Measurements from ENCODE around the gene ETFDH. TPM values are rescaled to one million over a fixed set of nuclear protein-coding genes. Genes with fewer than 3 reads are reported as not detected.
A peak's percentile ranks its signal among the peaks of the same experiment; 100 is the strongest.

ETFDH gene
- total and polyA plus RNA-seq, 10 of the 15 experiments (the other 5 are each of a cell fraction or from before 2014, with no cell fraction given): 10.9 to 30.4 (median 20.6) TPM

DNA sequence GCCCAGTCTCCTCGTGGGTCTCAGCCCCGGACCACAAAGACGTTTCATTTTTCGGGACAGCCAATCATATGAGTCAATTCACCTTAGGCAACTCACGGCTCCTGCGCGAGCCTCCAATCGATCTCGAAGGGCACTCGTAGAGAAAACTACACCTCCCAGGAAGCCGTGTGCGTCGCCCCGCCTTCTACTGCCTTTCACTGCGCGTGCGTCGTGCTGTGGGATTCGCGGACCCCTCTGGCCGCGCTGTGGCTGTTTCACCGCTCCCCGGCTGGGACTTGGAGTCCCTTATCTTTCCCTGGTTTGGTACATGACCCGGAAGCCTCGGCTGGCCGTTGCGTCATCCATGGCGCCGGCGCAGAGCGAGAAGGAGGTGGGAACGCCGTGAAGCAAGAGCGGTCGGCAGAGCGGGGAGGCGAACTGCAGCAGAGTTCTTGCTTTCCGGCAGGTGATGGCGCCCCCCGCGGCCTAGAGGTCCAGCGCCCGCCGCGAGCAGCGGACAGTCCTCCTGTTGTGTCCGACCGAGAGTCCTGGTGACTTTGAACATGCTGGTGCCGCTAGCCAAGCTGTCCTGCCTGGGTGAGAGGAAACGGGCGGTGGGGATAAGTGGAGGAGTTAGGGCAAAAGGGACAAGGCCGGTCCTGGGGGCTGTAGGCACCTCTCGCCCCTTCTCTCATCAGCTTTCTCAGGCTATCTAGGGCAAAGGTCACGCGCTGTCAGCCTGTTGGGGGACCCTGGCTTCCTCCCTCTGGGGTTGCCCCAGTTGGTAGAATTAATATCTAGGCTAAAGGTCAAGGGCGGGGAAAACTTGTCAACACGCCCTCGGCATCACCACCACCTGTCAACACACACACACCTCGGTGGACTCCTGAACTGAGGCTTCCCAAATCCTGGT lies at the start of gene ETFDH (continued):
- TF ChIP-seq, protein P1, sequence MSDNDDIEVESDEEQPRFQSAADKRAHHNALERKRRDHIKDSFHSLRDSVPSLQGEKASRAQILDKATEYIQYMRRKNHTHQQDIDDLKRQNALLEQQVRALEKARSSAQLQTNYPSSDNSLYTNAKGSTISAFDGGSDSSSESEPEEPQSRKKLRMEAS (IDR thresholded peaks at IDR 0.05; ENCODE audit: low read depth, low read length): no peak; the same call in 1 of the 2 replicates
- TF ChIP-seq ZSCAN29 (IDR thresholded peaks at IDR 0.05): no peak
- TF ChIP-seq, protein P2, sequence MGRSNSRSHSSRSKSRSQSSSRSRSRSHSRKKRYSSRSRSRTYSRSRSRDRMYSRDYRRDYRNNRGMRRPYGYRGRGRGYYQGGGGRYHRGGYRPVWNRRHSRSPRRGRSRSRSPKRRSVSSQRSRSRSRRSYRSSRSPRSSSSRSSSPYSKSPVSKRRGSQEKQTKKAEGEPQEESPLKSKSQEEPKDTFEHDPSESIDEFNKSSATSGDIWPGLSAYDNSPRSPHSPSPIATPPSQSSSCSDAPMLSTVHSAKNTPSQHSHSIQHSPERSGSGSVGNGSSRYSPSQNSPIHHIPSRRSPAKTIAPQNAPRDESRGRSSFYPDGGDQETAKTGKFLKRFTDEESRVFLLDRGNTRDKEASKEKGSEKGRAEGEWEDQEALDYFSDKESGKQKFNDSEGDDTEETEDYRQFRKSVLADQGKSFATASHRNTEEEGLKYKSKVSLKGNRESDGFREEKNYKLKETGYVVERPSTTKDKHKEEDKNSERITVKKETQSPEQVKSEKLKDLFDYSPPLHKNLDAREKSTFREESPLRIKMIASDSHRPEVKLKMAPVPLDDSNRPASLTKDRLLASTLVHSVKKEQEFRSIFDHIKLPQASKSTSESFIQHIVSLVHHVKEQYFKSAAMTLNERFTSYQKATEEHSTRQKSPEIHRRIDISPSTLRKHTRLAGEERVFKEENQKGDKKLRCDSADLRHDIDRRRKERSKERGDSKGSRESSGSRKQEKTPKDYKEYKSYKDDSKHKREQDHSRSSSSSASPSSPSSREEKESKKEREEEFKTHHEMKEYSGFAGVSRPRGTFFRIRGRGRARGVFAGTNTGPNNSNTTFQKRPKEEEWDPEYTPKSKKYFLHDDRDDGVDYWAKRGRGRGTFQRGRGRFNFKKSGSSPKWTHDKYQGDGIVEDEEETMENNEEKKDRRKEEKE (IDR thresholded peaks at IDR 0.05): no peak
- TF ChIP-seq, protein P3, sequence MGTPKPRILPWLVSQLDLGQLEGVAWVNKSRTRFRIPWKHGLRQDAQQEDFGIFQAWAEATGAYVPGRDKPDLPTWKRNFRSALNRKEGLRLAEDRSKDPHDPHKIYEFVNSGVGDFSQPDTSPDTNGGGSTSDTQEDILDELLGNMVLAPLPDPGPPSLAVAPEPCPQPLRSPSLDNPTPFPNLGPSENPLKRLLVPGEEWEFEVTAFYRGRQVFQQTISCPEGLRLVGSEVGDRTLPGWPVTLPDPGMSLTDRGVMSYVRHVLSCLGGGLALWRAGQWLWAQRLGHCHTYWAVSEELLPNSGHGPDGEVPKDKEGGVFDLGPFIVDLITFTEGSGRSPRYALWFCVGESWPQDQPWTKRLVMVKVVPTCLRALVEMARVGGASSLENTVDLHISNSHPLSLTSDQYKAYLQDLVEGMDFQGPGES (IDR thresholded peaks at IDR 0.05): peak; percentile 69
- peak; percentile 76 for TF ChIP-seq SP1 (IDR thresholded peaks at IDR 0.05; ENCODE audit: low read depth, low read length)
- TF ChIP-seq RCOR1 (conservative IDR thresholded peaks at IDR 0.05; ENCODE audit: low read depth, low read length): 0 out of 2 replicates have a peak, but pooled peaks have one; percentile 33
- TF ChIP-seq HDGF (IDR thresholded peaks at IDR 0.05): peak; percentile 96
- no peak for TF ChIP-seq CBX3 (IDR thresholded peaks at IDR 0.05; ENCODE audit: borderline replicate concordance, low read depth)
- TF ChIP-seq MTA3 (IDR thresholded peaks at IDR 0.05; ENCODE audit: borderline replicate concordance, low read length): no peak
- TF ChIP-seq, protein P4, sequence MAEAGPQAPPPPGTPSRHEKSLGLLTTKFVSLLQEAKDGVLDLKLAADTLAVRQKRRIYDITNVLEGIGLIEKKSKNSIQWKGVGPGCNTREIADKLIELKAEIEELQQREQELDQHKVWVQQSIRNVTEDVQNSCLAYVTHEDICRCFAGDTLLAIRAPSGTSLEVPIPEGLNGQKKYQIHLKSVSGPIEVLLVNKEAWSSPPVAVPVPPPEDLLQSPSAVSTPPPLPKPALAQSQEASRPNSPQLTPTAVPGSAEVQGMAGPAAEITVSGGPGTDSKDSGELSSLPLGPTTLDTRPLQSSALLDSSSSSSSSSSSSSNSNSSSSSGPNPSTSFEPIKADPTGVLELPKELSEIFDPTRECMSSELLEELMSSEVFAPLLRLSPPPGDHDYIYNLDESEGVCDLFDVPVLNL (IDR thresholded peaks at IDR 0.05; ENCODE audit: low read depth, low read length): peak; percentile 86; the same call in 1 of the 2 replicates
- no peak; the same call in 1 of the 2 replicates for TF ChIP-seq EED (IDR thresholded peaks at IDR 0.05; ENCODE audit: low read depth)
- no peak for TF ChIP-seq STAT3 (IDR thresholded peaks at IDR 0.05; ENCODE audit: low read depth, low read length)
- TF ChIP-seq, protein P5, sequence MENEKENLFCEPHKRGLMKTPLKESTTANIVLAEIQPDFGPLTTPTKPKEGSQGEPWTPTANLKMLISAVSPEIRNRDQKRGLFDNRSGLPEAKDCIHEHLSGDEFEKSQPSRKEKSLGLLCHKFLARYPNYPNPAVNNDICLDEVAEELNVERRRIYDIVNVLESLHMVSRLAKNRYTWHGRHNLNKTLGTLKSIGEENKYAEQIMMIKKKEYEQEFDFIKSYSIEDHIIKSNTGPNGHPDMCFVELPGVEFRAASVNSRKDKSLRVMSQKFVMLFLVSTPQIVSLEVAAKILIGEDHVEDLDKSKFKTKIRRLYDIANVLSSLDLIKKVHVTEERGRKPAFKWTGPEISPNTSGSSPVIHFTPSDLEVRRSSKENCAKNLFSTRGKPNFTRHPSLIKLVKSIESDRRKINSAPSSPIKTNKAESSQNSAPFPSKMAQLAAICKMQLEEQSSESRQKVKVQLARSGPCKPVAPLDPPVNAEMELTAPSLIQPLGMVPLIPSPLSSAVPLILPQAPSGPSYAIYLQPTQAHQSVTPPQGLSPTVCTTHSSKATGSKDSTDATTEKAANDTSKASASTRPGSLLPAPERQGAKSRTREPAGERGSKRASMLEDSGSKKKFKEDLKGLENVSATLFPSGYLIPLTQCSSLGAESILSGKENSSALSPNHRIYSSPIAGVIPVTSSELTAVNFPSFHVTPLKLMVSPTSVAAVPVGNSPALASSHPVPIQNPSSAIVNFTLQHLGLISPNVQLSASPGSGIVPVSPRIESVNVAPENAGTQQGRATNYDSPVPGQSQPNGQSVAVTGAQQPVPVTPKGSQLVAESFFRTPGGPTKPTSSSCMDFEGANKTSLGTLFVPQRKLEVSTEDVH (IDR thresholded peaks at IDR 0.05; ENCODE audit: low read depth, partially characterized antibody): no peak
- no peak for TF ChIP-seq YBX1 (IDR thresholded peaks at IDR 0.05)
- TF ChIP-seq, protein P6, sequence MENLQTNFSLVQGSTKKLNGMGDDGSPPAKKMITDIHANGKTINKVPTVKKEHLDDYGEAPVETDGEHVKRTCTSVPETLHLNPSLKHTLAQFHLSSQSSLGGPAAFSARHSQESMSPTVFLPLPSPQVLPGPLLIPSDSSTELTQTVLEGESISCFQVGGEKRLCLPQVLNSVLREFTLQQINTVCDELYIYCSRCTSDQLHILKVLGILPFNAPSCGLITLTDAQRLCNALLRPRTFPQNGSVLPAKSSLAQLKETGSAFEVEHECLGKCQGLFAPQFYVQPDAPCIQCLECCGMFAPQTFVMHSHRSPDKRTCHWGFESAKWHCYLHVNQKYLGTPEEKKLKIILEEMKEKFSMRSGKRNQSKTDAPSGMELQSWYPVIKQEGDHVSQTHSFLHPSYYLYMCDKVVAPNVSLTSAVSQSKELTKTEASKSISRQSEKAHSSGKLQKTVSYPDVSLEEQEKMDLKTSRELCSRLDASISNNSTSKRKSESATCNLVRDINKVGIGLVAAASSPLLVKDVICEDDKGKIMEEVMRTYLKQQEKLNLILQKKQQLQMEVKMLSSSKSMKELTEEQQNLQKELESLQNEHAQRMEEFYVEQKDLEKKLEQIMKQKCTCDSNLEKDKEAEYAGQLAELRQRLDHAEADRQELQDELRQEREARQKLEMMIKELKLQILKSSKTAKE (IDR thresholded peaks at IDR 0.05; ENCODE audit: low read depth, poor library complexity, severe bottlenecking): peak; percentile 17
- TF ChIP-seq, protein P7, sequence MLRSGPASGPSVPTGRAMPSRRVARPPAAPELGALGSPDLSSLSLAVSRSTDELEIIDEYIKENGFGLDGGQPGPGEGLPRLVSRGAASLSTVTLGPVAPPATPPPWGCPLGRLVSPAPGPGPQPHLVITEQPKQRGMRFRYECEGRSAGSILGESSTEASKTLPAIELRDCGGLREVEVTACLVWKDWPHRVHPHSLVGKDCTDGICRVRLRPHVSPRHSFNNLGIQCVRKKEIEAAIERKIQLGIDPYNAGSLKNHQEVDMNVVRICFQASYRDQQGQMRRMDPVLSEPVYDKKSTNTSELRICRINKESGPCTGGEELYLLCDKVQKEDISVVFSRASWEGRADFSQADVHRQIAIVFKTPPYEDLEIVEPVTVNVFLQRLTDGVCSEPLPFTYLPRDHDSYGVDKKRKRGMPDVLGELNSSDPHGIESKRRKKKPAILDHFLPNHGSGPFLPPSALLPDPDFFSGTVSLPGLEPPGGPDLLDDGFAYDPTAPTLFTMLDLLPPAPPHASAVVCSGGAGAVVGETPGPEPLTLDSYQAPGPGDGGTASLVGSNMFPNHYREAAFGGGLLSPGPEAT (IDR thresholded peaks at IDR 0.05; ENCODE audit: low read depth): peak; percentile 56
- 0 out of 2 replicates have a peak, but pooled peaks have one; percentile 4 for TF ChIP-seq BCL11A (IDR thresholded peaks at IDR 0.05; ENCODE audit: low read depth, low read length)

Measured in GM12878 (cell line).